Adrenal gland (tissue), 5 donors: ENCODE measurements around the gene GTF2F2.

Experiments used
- CTCF ChIP-seq, 6 experiments: fragments of 450-650 bp in 4 of 6; fragments of 200-600 bp in 2 of 6; sonication (generic) in 1 of 6; IDR thresholded peaks; 1 replicate in 5 of 6; 2 replicates in 1 of 6; pipeline versions ENCODE4 v1.5.1 to v1.8.0; 2016 to 2021; ENCODE audit warnings: antibody characterized with exemption in 6 of 6, mild to moderate bottlenecking in 2 of 6, moderate library complexity in 1 of 6
- POLR2A ChIP-seq, 2 donors: fragments of 450-650 bp; IDR thresholded peaks; one replicate each; pipeline ENCODE4 v1.6.1; 2017; ENCODE audit warnings: antibody characterized with exemption in 2 of 2, mild to moderate bottlenecking in 2 of 2, moderate library complexity in 1 of 2
- donor health status: DM: no; HTN: no; CAD: no.

GRCh38 chr13:45086484-45086883 lies 33.8 kb upstream of the GTF2F2 start:
- TF ChIP-seq POLR2A (IDR thresholded peaks at IDR 0.05) (no peak), CTCF (IDR thresholded peaks at IDR 0.05) (no peak)
